H1 (cell line): Measurements from ENCODE around the gene NAALADL1. TPM values are rescaled to one million over a fixed set of nuclear protein-coding genes. Genes with fewer than 3 reads are reported as not detected.

Experiments used
- CTCF ChIA-PET: fragments of 300-600 bp; sonication (Branson Sonifier 250); formaldehyde crosslinking; loops from one replicate; lab custom pipeline; 2021; ENCODE audit not compliant: partially characterized antibody; lab: Charles Lee
- POLR2A ChIA-PET: fragments of 300-600 bp; sonication (Branson Sonifier 250); formaldehyde crosslinking; loops from one replicate; lab custom pipeline; 2021; ENCODE audit warnings: inconsistent platforms; ENCODE audit not compliant: partially characterized antibody; lab: Charles Lee
- DNase-seq, 2 experiments: peaks; one replicate each; pipeline versions ENCODE4 v3.0.0 to v3.0.0-alpha.2; 2010 to 2022; ENCODE audit warnings: low spot score in 2 of 2, low read depth in 1 of 2, mixed read lengths in 1 of 2
- FAIRE-seq: peaks from 2 replicates; lab custom pipeline; 2011; peaks lifted over from hg19 to GRCh38; lab: Jason Lieb, UNC
- H2AFZ ChIP-seq: 2 replicates; pipeline ENCODE4 v1.8.1; 2012; ENCODE audit warnings: low read length, inconsistent platforms
- H2AK5ac ChIP-seq: 2 replicates; pipeline ENCODE4 v1.6.1; 2013; ENCODE audit warnings: low read depth, low read length
- H2BK120ac ChIP-seq: replicated peaks from 2 replicates; pipeline ENCODE3; 2013; ENCODE audit warnings: low read depth, low read length, inconsistent platforms
- H2BK12ac ChIP-seq: 2 replicates; pipeline ENCODE4 v1.6.1; 2013; ENCODE audit warnings: low read depth, low read length
- H2BK15ac ChIP-seq: 2 replicates; pipeline ENCODE4 v1.6.1; 2013; ENCODE audit warnings: low read length
- H2BK20ac ChIP-seq: 2 replicates; pipeline ENCODE4 v1.6.1; 2013; ENCODE audit warnings: low read length
- H2BK5ac ChIP-seq: 2 replicates; pipeline ENCODE4 v1.6.1; 2013; ENCODE audit warnings: low read depth, low read length
- H3K14ac ChIP-seq: 2 replicates; pipeline ENCODE4 v1.6.1; 2013; ENCODE audit warnings: inconsistent platforms; ENCODE audit not compliant: insufficient read length
- H3K18ac ChIP-seq: 2 replicates; pipeline ENCODE4 v1.6.1; 2013; ENCODE audit warnings: low read length; ENCODE audit errors: extremely low read depth
- H3K23ac ChIP-seq: 2 replicates; pipeline ENCODE4 v1.6.1; 2013; ENCODE audit warnings: inconsistent platforms; ENCODE audit not compliant: insufficient read length
- H3K23me2 ChIP-seq: 2 replicates; pipeline ENCODE4 v1.6.1; 2013; ENCODE audit warnings: low read depth, low read length
- H3K27ac ChIP-seq: 2 replicates; pipeline ENCODE4 v1.6.1; 2011; ENCODE audit warnings: low read depth, low read length, inconsistent platforms
- H3K27me3 ChIP-seq, 4 experiments: replicated peaks in 1 of 4; 1 replicate in 1 of 4; 2 replicates in 3 of 4; pipeline versions ENCODE4 v1.6.1 to v1.8.1; 2011 to 2013; ENCODE audit warnings: low read length in 3 of 4, mild to moderate bottlenecking in 3 of 4, inconsistent platforms in 2 of 4, mixed read lengths in 2 of 4, moderate library complexity in 1 of 4; ENCODE audit not compliant: control insufficient read depth in 3 of 4, insufficient read depth in 3 of 4; ENCODE audit errors: extremely low read depth in 1 of 4
- H3K36me3 ChIP-seq, 4 experiments: 2 replicates each; pipeline versions ENCODE4 v1.6.1 to v1.8.1; 2011 to 2013; ENCODE audit warnings: mild to moderate bottlenecking in 4 of 4, low read length in 3 of 4, moderate library complexity in 2 of 4, control low read depth in 1 of 4, inconsistent platforms in 1 of 4; ENCODE audit not compliant: insufficient read depth in 4 of 4, control insufficient read depth in 2 of 4
- H3K4ac ChIP-seq: replicated peaks from 2 replicates; pipeline ENCODE3; 2013; ENCODE audit warnings: low read length, low read depth, mixed read lengths, inconsistent platforms; ENCODE audit not compliant: insufficient read length
- H3K4me1 ChIP-seq, 4 experiments: replicated peaks in 1 of 4; 1 replicate in 1 of 4; 2 replicates in 3 of 4; pipeline versions ENCODE4 v1.6.1 to v1.8.1; 2011 to 2013; ENCODE audit warnings: low read length in 3 of 4, inconsistent platforms in 2 of 4, mixed read lengths in 1 of 4; ENCODE audit not compliant: insufficient read depth in 4 of 4, control insufficient read depth in 3 of 4
- H3K4me2 ChIP-seq, 2 experiments: 2 replicates each; pipeline versions ENCODE4 v1.6.1 to v1.8.1; 2011 to 2013; ENCODE audit warnings: low read depth in 2 of 2, low read length in 2 of 2, control low read depth in 1 of 2, inconsistent platforms in 1 of 2, mild to moderate bottlenecking in 1 of 2; ENCODE audit not compliant: insufficient read depth in 1 of 2
- H3K4me3 ChIP-seq, 4 experiments: fragments of 200-600, 300-600 bp in 1 of 4; sonication (generic), shearing (Covaris generic), sonication (Bioruptor Twin) in 1 of 4; 2 replicates each; pipeline versions ENCODE4 v1.5.1 to v1.8.1; 2011 to 2016; ENCODE audit warnings: low read length in 4 of 4, low read depth in 3 of 4, control low read depth in 2 of 4, inconsistent platforms in 2 of 4, mild to moderate bottlenecking in 2 of 4, mixed read lengths in 1 of 4, moderate library complexity in 1 of 4; ENCODE audit not compliant: insufficient read depth in 2 of 4; ENCODE audit errors: extremely low read depth in 1 of 4
- H3K56ac ChIP-seq: replicated peaks from 2 replicates; pipeline ENCODE3; 2013; ENCODE audit warnings: low read depth, mild to moderate bottlenecking, mixed read lengths, low read length, inconsistent platforms; ENCODE audit not compliant: insufficient read length
- H3K79me1 ChIP-seq: 2 replicates; pipeline ENCODE4 v1.6.1; 2013; ENCODE audit warnings: low read depth, low read length, control low read depth
- H3K79me2 ChIP-seq, 2 experiments: 2 replicates each; pipeline versions ENCODE4 v1.6.1 to v1.8.1; 2012 to 2013; ENCODE audit warnings: low read length in 2 of 2, mild to moderate bottlenecking in 2 of 2, inconsistent platforms in 1 of 2; ENCODE audit not compliant: insufficient read depth in 2 of 2, control insufficient read depth in 1 of 2
- H3K9ac ChIP-seq, 4 experiments: replicated peaks in 1 of 4; 1 replicate in 1 of 4; 2 replicates in 3 of 4; pipeline versions ENCODE4 v1.6.1 to v1.8.1; 2011 to 2013; ENCODE audit warnings: low read depth in 3 of 4, low read length in 3 of 4, control low read depth in 2 of 4, mild to moderate bottlenecking in 2 of 4, moderate library complexity in 2 of 4, inconsistent platforms in 1 of 4; ENCODE audit errors: extremely low read depth in 1 of 4
- H3K9me3 ChIP-seq, 2 experiments: 2 replicates each; pipeline versions ENCODE4 v1.6.1 to v1.8.1; 2012 to 2013; ENCODE audit warnings: mild to moderate bottlenecking in 2 of 2, moderate library complexity in 2 of 2, control low read depth in 1 of 2, inconsistent platforms in 1 of 2, low read depth in 1 of 2, low read length in 1 of 2, mixed read lengths in 1 of 2; ENCODE audit not compliant: insufficient read depth in 2 of 2
- H4K20me1 ChIP-seq, 2 experiments: replicated peaks in 1 of 2; 2 replicates each; pipeline versions ENCODE3 to v1.8.1; 2011 to 2013; ENCODE audit warnings: inconsistent platforms in 2 of 2, low read length in 2 of 2, mild to moderate bottlenecking in 1 of 2; ENCODE audit not compliant: insufficient read depth in 2 of 2, control insufficient read depth in 1 of 2
- H4K5ac ChIP-seq: 2 replicates; pipeline ENCODE4 v1.6.1; 2013; ENCODE audit warnings: low read length, low read depth, mixed read lengths, inconsistent platforms; ENCODE audit not compliant: insufficient read length
- H4K8ac ChIP-seq: 2 replicates; pipeline ENCODE4 v1.8.0; 2013; ENCODE audit warnings: mild to moderate bottlenecking, moderate library complexity, low read length, inconsistent platforms; ENCODE audit not compliant: insufficient read depth; ENCODE audit errors: extremely low read depth
- H4K91ac ChIP-seq: replicated peaks from 2 replicates; pipeline ENCODE3; 2013; ENCODE audit warnings: low read length, mixed read lengths, inconsistent platforms; ENCODE audit not compliant: insufficient read length
- ATF3 ChIP-seq: IDR thresholded peaks from 2 replicates; pipeline ENCODE4 v1.6.1; 2011; ENCODE audit warnings: low read depth, mild to moderate bottlenecking, low read length; ENCODE audit not compliant: insufficient read depth
- BACH1 ChIP-seq: IDR thresholded peaks from 2 replicates; pipeline ENCODE4 v1.6.1; 2012; ENCODE audit warnings: low read length, improper control_type of control experiment
- BRCA1 ChIP-seq: IDR thresholded peaks from 2 replicates; pipeline ENCODE4 v1.6.1; 2012; ENCODE audit warnings: low read depth, low read length, improper control_type of control experiment
- CHD1 ChIP-seq: IDR thresholded peaks from 2 replicates; pipeline ENCODE4 v1.6.1; 2012; ENCODE audit warnings: low read depth, low read length, improper control_type of control experiment
- JUND ChIP-seq: IDR thresholded peaks from 2 replicates; pipeline ENCODE4 v1.6.1; 2011; ENCODE audit warnings: mild to moderate bottlenecking, improper control_type of control experiment, low read length
- NRF1 ChIP-seq: IDR thresholded peaks from 2 replicates; pipeline ENCODE4 v1.6.1; 2011; ENCODE audit warnings: mild to moderate bottlenecking, low read depth, low read length, improper control_type of control experiment
- PHF8 ChIP-seq: fragments of 200-600 bp; sonication (generic); conservative IDR thresholded peaks from 2 replicates; pipeline ENCODE4 v1.7.1; 2012; ENCODE audit warnings: low read depth, mild to moderate bottlenecking, inconsistent platforms, low read length, moderate library complexity
- POU5F1 ChIP-seq: IDR thresholded peaks from 2 replicates; pipeline ENCODE4 v1.6.1; 2011; ENCODE audit warnings: low read depth, mild to moderate bottlenecking, low read length, moderate library complexity
- RAD21 ChIP-seq, 2 experiments: IDR thresholded peaks in 1 of 2; conservative IDR thresholded peaks in 1 of 2; 2 replicates each; pipeline ENCODE4 v1.6.1; 2011; ENCODE audit warnings: low read depth in 2 of 2, low read length in 2 of 2, improper control_type of control experiment in 1 of 2, inconsistent platforms in 1 of 2, mild to moderate bottlenecking in 1 of 2, moderate library complexity in 1 of 2
- TAF1 ChIP-seq: IDR thresholded peaks from 2 replicates; pipeline ENCODE4 v1.6.1; 2011; ENCODE audit warnings: mild to moderate bottlenecking, low read depth, low read length
- USF2 ChIP-seq: IDR thresholded peaks from 2 replicates; pipeline ENCODE4 v1.6.1; 2011; ENCODE audit warnings: low read length, improper control_type of control experiment
- WGBS, 2 experiments: shearing (Covaris generic) in 1 of 2; methylation state at CpG; one replicate each; pipeline versions ENCODE4 v1.1.6 to v1.1.7; 2013 to 2015; ENCODE audit warnings: low lambda C conversion rate in 2 of 2, mixed read lengths in 2 of 2, inconsistent platforms in 1 of 2, low coverage in 1 of 2, missing lambda C conversion rate in 1 of 2; ENCODE audit not compliant: insufficient replicate concordance in 2 of 2, insufficient coverage in 1 of 2, insufficient read length in 1 of 2; ENCODE audit errors: extremely low coverage in 1 of 2, missing lambda C conversion rate in 1 of 2; 5-methylcytosine and 5-hydroxymethylcytosine counted together
- polyA plus RNA-seq, 7 experiments: library from polyadenylated mRNA; depleted of rRNA in 3 of 7; stranded (reverse) in 5 of 7; unstranded in 2 of 7; fragments of >200 nt in 5 of 7; fragments of 200-250 nt in 2 of 7; gene quantifications; 1 replicate in 5 of 7; 2 replicates in 1 of 7; 4 replicates in 1 of 7; pipeline versions ENCODE4 v1.2.1 to v1.2.3, GENCODE V29; 2011 to 2013; ENCODE audit warnings: missing spikeins in 2 of 7, mixed read lengths in 2 of 7
- total RNA-seq: library from RNA; stranded (reverse); fragmentation: NEBNext Ultra II Directional; extraction: Animal tissue kit (Norgen Biotek cat#: 25700); gene quantifications from 2 replicates; pipeline ENCODE4 v1.2.1, GENCODE V29; 2021

NAALADL1 gene
- total and polyA plus RNA-seq, 2 of the 8 experiments (the other 6 are each of a cell fraction or from before 2014, with no cell fraction given) = 7.5 to 9.9 TPM

GRCh38 chr11:65021509-65021908, 36.8 kb downstream of the NAALADL1 start:
- no peak overlapping the region for H3K14ac ChIP-seq
- H4K91ac ChIP-seq = no peak overlapping the region
- H3K4ac ChIP-seq = no peak overlapping the region
- H2BK15ac ChIP-seq = no peak overlapping the region
- CTCF ChIA-PET = interaction anchor here (0.6 to 1.8 kb wide), 4 partner anchors 8 to 97 kb away, joined by 3 to 11 read pairs (median 4); partner anchors contain the start of genes ARL2 and SAC3D1
- no peak overlapping the region for H2BK120ac ChIP-seq
- H2BK20ac ChIP-seq = no peak overlapping the region
- FAIRE-seq = no peak
- no peaks in the 10 kb centered on the region for H3K79me1 ChIP-seq
- H3K9me3 ChIP-seq = no peaks in the 10 kb centered on the region
- H3K56ac ChIP-seq = no peak overlapping the region
- H2BK5ac ChIP-seq = no peak overlapping the region
- H3K4me2 ChIP-seq = no peak overlapping the region
- H4K5ac ChIP-seq = no peak overlapping the region
- DNase-seq = no peak
- H4K20me1 ChIP-seq = peaks cover 3 to 7% of the 10 kb centered on the region in 2 experiments
- 91% methylated on average over 11 of the region's 11 CpGs; no CpG with 5 or more reads in 1 of the 2 experiments for whole genome bisulfite sequencing, 2 experiments
- no peaks in the 10 kb centered on the region for H3K4me1 ChIP-seq
- peaks cover 3 to 28% (median 18%) of the 10 kb centered on the region in 4 experiments; a peak in 6 of 8 replicates for H3K36me3 ChIP-seq
- no peak overlapping the region for H2AFZ ChIP-seq
- H3K9ac ChIP-seq = no peak overlapping the region
- no peaks in the 10 kb centered on the region for H3K27me3 ChIP-seq
- no peak overlapping the region for H3K23ac ChIP-seq
- no peak overlapping the region for H3K18ac ChIP-seq
- H2AK5ac ChIP-seq = no peak overlapping the region
- H2BK12ac ChIP-seq = no peak overlapping the region
- no peak overlapping the region for H4K8ac ChIP-seq
- POLR2A ChIA-PET = no interaction called here
- no peak overlapping the region for H3K4me3 ChIP-seq
- no peaks in the 10 kb centered on the region for H3K23me2 ChIP-seq
- H3K79me2 ChIP-seq = peaks cover 0 to 3% of the 10 kb centered on the region in 2 experiments; a peak in 1 of 4 replicates
- H3K27ac ChIP-seq = no peak overlapping the region
- TF ChIP-seq POU5F1 (no peak), USF2 (no peak), PHF8 (no peak), ATF3 (no peak), TAF1 (no peak), JUND (no peak), NRF1 (no peak), CHD1 (no peak), BACH1 (no peak), BRCA1 (no peak), RAD21 (IDR thresholded peaks at IDR 0.05 in 1 of 2, conservative IDR thresholded peaks at IDR 0.05 in 1 of 2; ENCODE audit: low read depth in 2 of 2, low read length in 2 of 2) (no peak)
